ENCODE data around the gene TAF4.

TAF4 gene

DNA sequence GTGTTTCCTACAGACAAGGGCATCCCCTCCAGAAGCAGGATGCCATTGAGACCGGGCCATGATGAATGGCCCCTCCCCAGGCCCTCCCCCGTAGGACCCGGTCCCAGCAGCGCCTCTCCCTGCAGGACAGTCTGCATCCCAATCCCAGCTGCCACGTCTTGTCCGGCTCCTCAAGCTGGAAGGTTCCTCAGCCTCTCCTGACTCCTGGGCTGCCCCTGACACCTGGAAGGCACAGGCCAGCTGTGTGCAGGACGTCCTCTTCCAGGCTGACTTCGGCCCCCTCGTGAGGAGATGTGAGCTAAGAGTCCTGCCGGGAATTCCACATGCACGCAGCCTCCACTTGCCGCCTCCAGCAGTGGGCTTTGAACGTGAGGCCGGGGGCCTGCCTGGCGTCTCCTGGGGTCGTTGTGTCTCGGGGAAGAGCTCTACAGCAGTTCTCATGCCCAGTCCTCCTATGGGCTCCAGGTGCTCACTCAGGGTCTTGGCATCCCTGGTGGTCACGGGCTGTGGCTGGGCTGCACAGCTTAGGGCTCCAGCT, 64.4 kb downstream of the TAF4 start:
- no peak overlapping the region for H3K4me3 ChIP-seq (ENCODE audit: low read depth, low read length)
- TF ChIP-seq, protein P1, sequence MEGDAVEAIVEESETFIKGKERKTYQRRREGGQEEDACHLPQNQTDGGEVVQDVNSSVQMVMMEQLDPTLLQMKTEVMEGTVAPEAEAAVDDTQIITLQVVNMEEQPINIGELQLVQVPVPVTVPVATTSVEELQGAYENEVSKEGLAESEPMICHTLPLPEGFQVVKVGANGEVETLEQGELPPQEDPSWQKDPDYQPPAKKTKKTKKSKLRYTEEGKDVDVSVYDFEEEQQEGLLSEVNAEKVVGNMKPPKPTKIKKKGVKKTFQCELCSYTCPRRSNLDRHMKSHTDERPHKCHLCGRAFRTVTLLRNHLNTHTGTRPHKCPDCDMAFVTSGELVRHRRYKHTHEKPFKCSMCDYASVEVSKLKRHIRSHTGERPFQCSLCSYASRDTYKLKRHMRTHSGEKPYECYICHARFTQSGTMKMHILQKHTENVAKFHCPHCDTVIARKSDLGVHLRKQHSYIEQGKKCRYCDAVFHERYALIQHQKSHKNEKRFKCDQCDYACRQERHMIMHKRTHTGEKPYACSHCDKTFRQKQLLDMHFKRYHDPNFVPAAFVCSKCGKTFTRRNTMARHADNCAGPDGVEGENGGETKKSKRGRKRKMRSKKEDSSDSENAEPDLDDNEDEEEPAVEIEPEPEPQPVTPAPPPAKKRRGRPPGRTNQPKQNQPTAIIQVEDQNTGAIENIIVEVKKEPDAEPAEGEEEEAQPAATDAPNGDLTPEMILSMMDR (IDR thresholded peaks at IDR 0.05; ENCODE audit: borderline replicate concordance, insufficient read depth, low read depth, low read length) = no peak

DNA sequence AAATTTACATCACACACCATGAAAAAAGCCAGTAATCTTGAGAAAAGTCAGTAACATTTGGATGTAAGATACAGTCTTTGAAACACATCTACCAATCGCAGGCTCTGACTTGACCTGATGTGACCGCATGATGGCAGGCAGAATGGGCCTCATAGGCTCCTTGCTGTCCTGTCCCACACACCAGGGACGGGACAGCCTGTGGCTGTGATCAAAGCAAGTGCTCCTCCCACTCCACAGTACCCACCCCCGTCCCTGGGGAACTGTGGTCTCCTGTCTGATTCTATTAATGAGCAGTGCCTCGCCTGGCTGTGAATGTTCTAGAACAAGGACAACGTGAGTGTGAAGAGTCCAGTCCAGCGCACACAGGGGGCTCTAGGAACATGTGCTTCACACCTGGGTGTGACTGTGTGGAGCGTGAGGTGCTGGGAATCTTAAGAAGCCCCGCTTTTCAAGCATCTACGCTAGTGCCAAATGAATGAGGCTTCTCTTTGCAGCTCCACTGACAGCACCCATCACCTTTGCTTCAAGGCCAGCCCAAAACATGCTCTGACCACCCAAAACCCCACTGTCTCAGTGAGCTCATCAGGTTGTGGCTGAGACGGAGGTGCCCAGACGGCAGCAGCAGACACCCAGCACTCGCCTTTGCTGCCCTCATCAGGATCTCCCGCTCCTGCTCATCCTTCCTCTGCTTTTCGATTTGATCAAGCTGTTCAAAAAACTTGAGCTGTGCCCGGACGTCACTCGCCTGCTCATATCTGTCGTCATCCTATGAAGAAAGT, 67.1 kb downstream of the TAF4 start:
- TF ChIP-seq, protein P1 (IDR thresholded peaks at IDR 0.05; ENCODE audit: borderline replicate concordance, insufficient read depth, low read depth, low read length) = no peak
- H3K4me3 ChIP-seq (ENCODE audit: low read depth, low read length) = no peak overlapping the region

DNA sequence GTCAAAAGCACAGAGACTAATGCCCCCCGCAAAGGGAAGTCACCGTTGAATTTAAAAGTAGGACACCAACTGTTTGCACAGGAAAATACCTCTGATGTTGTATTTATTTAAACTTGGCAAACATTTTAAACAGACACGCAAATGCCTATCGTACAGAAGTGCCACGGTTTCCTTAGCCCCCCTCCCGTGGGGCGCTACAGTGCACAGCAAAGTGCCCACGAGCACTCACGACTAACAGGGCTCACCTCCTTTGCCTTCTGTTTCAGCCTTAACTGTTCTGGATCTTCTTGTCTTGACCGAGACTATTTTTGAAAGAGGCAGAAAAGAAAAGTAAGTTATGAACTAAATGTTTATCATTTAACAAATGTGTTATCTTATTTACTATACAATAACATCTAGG, 67.8 kb downstream of the TAF4 start:
- no peak overlapping the region for H3K4me3 ChIP-seq (ENCODE audit: low read depth, low read length)
- TF ChIP-seq, protein P1 (IDR thresholded peaks at IDR 0.05; ENCODE audit: borderline replicate concordance, insufficient read depth, low read depth, low read length) = no peak

DNA sequence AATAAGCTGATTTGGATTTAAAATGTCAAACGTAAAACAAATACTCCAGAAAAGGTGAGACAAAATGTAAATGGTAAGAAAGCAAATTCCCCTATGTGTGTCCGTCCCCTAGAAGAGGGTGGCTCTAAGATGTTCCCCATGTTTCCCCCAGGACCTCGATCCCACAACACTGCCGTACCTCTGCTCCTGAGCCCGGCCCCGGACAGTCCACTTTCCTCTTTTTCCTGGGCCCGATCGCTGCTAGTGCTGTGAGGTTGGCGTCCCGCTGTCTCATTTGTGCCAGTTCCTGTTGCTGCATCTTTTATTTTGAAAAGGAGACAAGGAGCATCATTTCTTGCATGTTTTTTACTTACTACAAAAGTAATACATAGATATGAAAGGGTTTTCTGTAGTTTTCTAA, 68.3 kb downstream of the TAF4 start:
- TF ChIP-seq, protein P1 (IDR thresholded peaks at IDR 0.05; ENCODE audit: borderline replicate concordance, insufficient read depth, low read depth, low read length) = no peak
- no peak overlapping the region for H3K4me3 ChIP-seq (ENCODE audit: low read depth, low read length)

DNA sequence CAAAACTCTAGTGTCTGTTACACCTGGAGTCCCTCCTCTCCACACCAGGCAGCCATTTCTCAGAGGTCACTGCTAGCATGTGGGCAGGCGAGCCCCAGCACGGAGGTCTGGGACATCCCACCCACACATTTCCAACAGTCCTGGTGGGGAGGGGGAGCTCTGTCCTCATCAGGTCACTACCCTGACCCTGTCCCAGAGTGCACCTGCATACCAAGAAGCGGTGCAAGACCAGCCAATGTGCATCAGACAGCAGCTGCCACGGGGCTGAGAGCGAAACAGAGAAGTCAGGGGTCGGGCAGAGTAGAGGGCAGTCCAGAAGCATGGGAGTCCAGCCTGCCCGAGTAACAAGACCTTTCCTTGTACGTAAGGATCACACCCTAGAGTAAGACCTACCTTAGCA, 71.1 kb downstream of the TAF4 start:
- H3K4me3 ChIP-seq (ENCODE audit: low read depth, low read length) = no peak overlapping the region
- TF ChIP-seq, protein P1 (IDR thresholded peaks at IDR 0.05; ENCODE audit: borderline replicate concordance, insufficient read depth, low read depth, low read length) = no peak

DNA sequence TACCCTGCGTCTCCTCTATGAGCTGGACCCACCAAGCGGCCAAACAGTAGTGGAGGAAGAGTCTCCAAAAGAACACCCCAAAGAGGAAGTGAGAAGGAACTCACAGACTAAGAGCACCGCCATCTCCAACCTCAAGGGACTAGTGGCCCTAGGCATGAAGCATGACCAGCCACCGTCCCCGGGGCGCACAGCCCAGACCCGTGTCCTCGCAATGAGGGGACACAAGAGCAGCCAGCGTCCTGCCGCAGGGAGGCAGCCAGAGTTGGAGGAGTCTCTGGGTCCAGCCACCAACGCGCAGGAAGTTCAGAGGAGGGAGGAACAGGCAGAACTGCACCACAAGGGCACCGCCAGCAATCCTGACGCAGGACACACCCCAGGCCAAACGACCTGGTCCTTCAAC, 72.6 kb downstream of the TAF4 start:
- TF ChIP-seq, protein P1 (IDR thresholded peaks at IDR 0.05; ENCODE audit: borderline replicate concordance, insufficient read depth, low read depth, low read length) = no peak
- no peak overlapping the region for H3K4me3 ChIP-seq (ENCODE audit: low read depth, low read length)

DNA sequence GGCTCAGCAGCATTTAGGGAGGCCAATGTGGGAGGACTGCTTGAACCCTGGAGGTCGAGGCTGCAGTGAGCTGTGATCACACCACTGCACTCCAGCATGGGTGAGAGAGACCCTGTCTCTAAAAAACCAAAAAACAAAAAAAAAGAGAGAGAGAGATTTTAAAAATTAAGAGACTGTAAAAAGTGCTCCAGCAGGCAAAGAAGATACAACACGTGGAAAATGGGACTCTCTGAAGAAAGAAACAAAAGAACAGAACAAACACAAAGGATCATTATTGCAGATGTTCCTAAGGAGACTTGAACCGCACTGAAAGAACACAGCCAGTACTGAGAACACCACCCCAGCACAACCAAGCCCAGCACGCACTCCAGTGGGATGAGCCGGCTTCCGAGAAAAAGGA, 74.2 kb downstream of the TAF4 start:
- TF ChIP-seq, protein P1 (IDR thresholded peaks at IDR 0.05; ENCODE audit: borderline replicate concordance, insufficient read depth, low read depth, low read length) = no peak
- H3K4me3 ChIP-seq (ENCODE audit: low read depth, low read length) = no peak overlapping the region
